WTC11 (cell line): ENCODE results near the gene TLE3. TPM values are rescaled to one million over a fixed set of nuclear protein-coding genes. Genes with fewer than 3 reads are reported as not detected.
A peak's percentile ranks its signal among the peaks of the same experiment; 100 is the strongest.

Source experiments
- ATAC-seq: fragments of 200-7000 bp; cut with Tn5 transposase; 2 replicates; pipeline ENCODE4 v1.10.0; 2021; ENCODE audit warnings: mild to moderate bottlenecking, moderate library complexity
- CTCF ChIA-PET: fragments of 300-600 bp; sonication (Branson Sonifier 250); formaldehyde crosslinking; loops from one replicate; lab custom pipeline; 2021; ENCODE audit warnings: antibody characterized with exemption; lab: Charles Lee
- POLR2A ChIA-PET: fragments of 350-600 bp; sonication (Branson Sonifier 250); formaldehyde crosslinking; loops from one replicate; lab custom pipeline; 2021; ENCODE audit warnings: antibody characterized with exemption; lab: Charles Lee
- DNase-seq: peaks from one replicate; pipeline ENCODE4 v3.0.0; 2021; ENCODE audit warnings: low spot score
- H3K27ac Mint-ChIP-seq: 2 replicates; pipeline ENCODE4 v1.8.0; 2021; ENCODE audit warnings: mixed read lengths
- H3K27me3 Mint-ChIP-seq: 2 replicates; pipeline ENCODE4 v1.8.0; 2021; ENCODE audit warnings: low read depth, mild to moderate bottlenecking, moderate library complexity, mixed read lengths
- H3K36me3 Mint-ChIP-seq: 2 replicates; pipeline ENCODE4 v1.8.0; 2021; ENCODE audit warnings: mixed read lengths
- H3K4me1 Mint-ChIP-seq: 2 replicates; pipeline ENCODE4 v1.8.0; 2022; ENCODE audit warnings: mixed read lengths
- H3K4me3 Mint-ChIP-seq: 2 replicates; pipeline ENCODE4 v1.8.0; 2021; ENCODE audit warnings: mild to moderate bottlenecking, moderate library complexity, mixed read lengths
- H3K9me3 Mint-ChIP-seq: 2 replicates; pipeline ENCODE4 v1.8.0; 2021; ENCODE audit warnings: mixed read lengths
- ATF1 ChIP-seq: sonication (generic); formaldehyde crosslinking; IDR thresholded peaks from 2 replicates; pipeline ENCODE4 v1.8.1; 2023; ENCODE audit warnings: mild to moderate bottlenecking, moderate library complexity, missing genetic modification reagents
- CBFB ChIP-seq: sonication (generic); formaldehyde crosslinking; IDR thresholded peaks from 2 replicates; pipeline ENCODE4 v1.8.1; 2022; ENCODE audit warnings: mild to moderate bottlenecking, low read depth, missing genetic modification reagents
- CREM ChIP-seq: sonication (generic); formaldehyde crosslinking; IDR thresholded peaks from 2 replicates; pipeline ENCODE4 v1.8.1; 2022; ENCODE audit warnings: mild to moderate bottlenecking, missing genetic modification reagents, moderate library complexity
- GABPB1 ChIP-seq: sonication (generic); formaldehyde crosslinking; IDR thresholded peaks from 2 replicates; pipeline ENCODE4 v1.8.1; 2023; ENCODE audit warnings: mild to moderate bottlenecking, missing genetic modification reagents
- GRHL2 ChIP-seq: fragments of 250-450 bp; sonication (Bioruptor Pico); IDR thresholded peaks from 2 replicates; pipeline ENCODE4 v1.8.0; 2022; ENCODE audit warnings: mild to moderate bottlenecking, moderate library complexity; ENCODE audit not compliant: insufficient replicate concordance, severe bottlenecking
- HMGA2 ChIP-seq: fragments of 250-450 bp; sonication (Bioruptor Pico); IDR thresholded peaks from 2 replicates; pipeline ENCODE4 v1.4.0; 2021; ENCODE audit warnings: mild to moderate bottlenecking, moderate library complexity
- JUN ChIP-seq: sonication (generic); formaldehyde crosslinking; IDR thresholded peaks from 2 replicates; pipeline ENCODE4 v1.8.0; 2023; ENCODE audit warnings: mild to moderate bottlenecking, missing genetic modification reagents
- NFATC4 ChIP-seq: fragments of 250-450 bp; sonication (Bioruptor Pico); IDR thresholded peaks from 2 replicates; pipeline ENCODE4 v1.9.0; 2021; ENCODE audit warnings: mild to moderate bottlenecking
- SMAD3 ChIP-seq: sonication (generic); formaldehyde crosslinking; IDR thresholded peaks from 2 replicates; pipeline ENCODE4 v1.8.0; 2022; ENCODE audit warnings: missing genetic modification reagents, mild to moderate bottlenecking, borderline replicate concordance
- SMAD4 ChIP-seq: sonication (generic); formaldehyde crosslinking; IDR thresholded peaks from 2 replicates; pipeline ENCODE4 v1.8.0; 2022; ENCODE audit warnings: mild to moderate bottlenecking, missing genetic modification reagents
- ZBTB21 ChIP-seq: sonication (generic); formaldehyde crosslinking; IDR thresholded peaks from 2 replicates; pipeline ENCODE4 v1.8.1; 2023; ENCODE audit warnings: mild to moderate bottlenecking, missing genetic modification reagents, borderline replicate concordance
- ZNF138 ChIP-seq: sonication (generic); formaldehyde crosslinking; conservative IDR thresholded peaks from 2 replicates; pipeline ENCODE4 v1.8.1; 2022; ENCODE audit warnings: mild to moderate bottlenecking, moderate library complexity, missing genetic modification reagents
- ZNF317 ChIP-seq: sonication (generic); formaldehyde crosslinking; IDR thresholded peaks from 2 replicates; pipeline ENCODE4 v1.8.1; 2023; ENCODE audit warnings: low read depth, mild to moderate bottlenecking, moderate library complexity, missing genetic modification reagents, borderline replicate concordance
- ZNF423 ChIP-seq: fragments of 250-450 bp; sonication (Bioruptor Pico); IDR thresholded peaks from 2 replicates; pipeline ENCODE4 v2.1.2; 2022; ENCODE audit warnings: mild to moderate bottlenecking, moderate library complexity
- total RNA-seq: library from RNA; stranded (reverse); gene quantifications from 3 replicates; pipeline ENCODE4 v1.2.3, GENCODE V29; 2021
- TF ChIP-seq, protein P1 (sequence below): sonication (generic); formaldehyde crosslinking; IDR thresholded peaks from 2 replicates; pipeline ENCODE4 v1.8.1; 2022; ENCODE audit warnings: low read depth, mild to moderate bottlenecking, moderate library complexity, missing genetic modification reagents, borderline replicate concordance
- TF ChIP-seq, protein P2 (sequence below): sonication (generic); formaldehyde crosslinking; IDR thresholded peaks from 2 replicates; pipeline ENCODE4 v1.8.1; 2023; ENCODE audit warnings: mild to moderate bottlenecking, missing genetic modification reagents, moderate library complexity
- TF ChIP-seq, protein P3 (sequence below): fragments of 250-450 bp; sonication (Bioruptor Pico); IDR thresholded peaks from 2 replicates; pipeline ENCODE4 v2.1.2; 2022; ENCODE audit warnings: mild to moderate bottlenecking, moderate library complexity
- TF ChIP-seq, protein P4 (sequence below): sonication (generic); formaldehyde crosslinking; IDR thresholded peaks from 2 replicates; pipeline ENCODE4 v1.8.1; 2022; ENCODE audit warnings: missing genetic modification reagents, borderline replicate concordance
- TF ChIP-seq, protein P5 (sequence below): sonication (generic); formaldehyde crosslinking; IDR thresholded peaks from 2 replicates; pipeline ENCODE4 v1.8.1; 2023; ENCODE audit warnings: mild to moderate bottlenecking, missing genetic modification reagents, moderate library complexity
- TF ChIP-seq, protein P6 (sequence below): sonication (generic); formaldehyde crosslinking; IDR thresholded peaks from 2 replicates; pipeline ENCODE4 v1.8.1; 2023; ENCODE audit warnings: mild to moderate bottlenecking, moderate library complexity, missing genetic modification reagents

TLE3 gene
- total RNA-seq, 1 experiment from 2014 or later: 78.7 TPM

DNA sequence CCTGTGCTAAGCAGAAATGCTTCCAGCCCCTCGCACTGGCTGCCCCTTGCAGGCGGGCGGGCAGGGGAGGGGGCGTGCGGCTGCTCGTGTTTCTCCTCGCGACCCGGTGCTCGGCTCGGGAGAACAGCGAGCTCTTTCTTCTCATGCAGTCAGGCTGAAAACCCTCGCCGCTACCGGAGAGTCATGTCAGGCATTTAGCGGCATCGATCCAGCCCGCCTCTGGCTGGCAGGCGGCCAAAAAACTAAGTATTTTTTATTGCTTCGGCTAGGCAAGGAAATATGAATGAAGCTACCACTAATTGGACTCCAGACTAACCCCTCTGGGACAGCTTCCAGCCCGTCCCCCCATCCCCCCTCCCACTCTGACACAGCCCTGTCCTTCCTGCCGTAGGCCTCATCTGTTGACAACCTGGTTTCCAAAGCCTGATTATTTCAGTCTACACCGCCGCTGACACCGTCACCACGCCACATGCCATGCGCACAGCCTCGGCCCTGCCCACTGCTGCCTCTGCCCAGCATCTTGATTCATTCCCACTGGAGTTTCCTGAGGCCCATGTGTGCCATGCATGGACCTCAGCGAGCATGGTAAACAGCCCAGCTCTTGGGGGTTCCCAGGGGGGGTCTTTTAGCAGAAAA is 35.3 kb downstream of the TLE3 start (continued):
- TF ChIP-seq, protein P1, sequence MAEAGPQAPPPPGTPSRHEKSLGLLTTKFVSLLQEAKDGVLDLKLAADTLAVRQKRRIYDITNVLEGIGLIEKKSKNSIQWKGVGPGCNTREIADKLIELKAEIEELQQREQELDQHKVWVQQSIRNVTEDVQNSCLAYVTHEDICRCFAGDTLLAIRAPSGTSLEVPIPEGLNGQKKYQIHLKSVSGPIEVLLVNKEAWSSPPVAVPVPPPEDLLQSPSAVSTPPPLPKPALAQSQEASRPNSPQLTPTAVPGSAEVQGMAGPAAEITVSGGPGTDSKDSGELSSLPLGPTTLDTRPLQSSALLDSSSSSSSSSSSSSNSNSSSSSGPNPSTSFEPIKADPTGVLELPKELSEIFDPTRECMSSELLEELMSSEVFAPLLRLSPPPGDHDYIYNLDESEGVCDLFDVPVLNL: no peak
- TF ChIP-seq ATF1 (no peak), NFATC4 (no peak), GRHL2 (no peak), HMGA2 (CRISPR knock-in tag) (no peak)

DNA sequence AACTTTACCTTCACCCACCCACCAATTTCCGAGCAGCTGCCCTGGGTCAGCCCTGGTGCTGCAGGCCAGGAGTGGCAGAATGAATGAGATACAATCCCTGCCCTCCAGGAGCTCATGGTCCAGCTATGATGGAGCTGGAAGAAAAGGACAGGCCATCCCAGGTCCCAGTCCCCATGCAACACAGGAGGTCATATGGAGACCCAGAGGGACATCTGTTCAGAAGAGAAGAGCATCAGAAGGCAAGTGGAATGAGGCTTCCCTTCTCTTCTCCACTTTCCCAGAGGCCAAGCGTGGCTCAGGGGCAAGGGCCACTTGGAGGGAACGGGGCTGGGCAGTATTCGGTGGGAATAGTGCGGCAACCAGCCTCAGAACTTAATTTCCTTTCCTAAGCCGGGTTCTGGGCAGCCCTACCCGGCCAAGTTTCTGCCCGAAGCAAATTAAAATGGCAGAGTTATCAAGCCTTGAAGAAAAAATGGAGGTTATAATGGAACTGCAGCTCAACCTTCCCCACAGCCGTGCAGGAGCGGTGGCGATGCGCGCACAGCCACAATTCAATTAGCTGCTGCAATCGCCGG is 35.9 kb downstream of the TLE3 start:
- H3K27me3 Mint-ChIP-seq: no peaks in the 10 kb centered on the region
- no peak overlapping the region for H3K27ac Mint-ChIP-seq
- TF ChIP-seq, protein P2, sequence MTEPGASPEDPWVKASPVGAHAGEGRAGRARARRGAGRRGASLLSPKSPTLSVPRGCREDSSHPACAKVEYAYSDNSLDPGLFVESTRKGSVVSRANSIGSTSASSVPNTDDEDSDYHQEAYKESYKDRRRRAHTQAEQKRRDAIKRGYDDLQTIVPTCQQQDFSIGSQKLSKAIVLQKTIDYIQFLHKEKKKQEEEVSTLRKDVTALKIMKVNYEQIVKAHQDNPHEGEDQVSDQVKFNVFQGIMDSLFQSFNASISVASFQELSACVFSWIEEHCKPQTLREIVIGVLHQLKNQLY: no peak
- TF ChIP-seq ZNF138 (CRISPR knock-in tag): no peak
- TF ChIP-seq GABPB1: no peak
- TF ChIP-seq, protein P3, sequence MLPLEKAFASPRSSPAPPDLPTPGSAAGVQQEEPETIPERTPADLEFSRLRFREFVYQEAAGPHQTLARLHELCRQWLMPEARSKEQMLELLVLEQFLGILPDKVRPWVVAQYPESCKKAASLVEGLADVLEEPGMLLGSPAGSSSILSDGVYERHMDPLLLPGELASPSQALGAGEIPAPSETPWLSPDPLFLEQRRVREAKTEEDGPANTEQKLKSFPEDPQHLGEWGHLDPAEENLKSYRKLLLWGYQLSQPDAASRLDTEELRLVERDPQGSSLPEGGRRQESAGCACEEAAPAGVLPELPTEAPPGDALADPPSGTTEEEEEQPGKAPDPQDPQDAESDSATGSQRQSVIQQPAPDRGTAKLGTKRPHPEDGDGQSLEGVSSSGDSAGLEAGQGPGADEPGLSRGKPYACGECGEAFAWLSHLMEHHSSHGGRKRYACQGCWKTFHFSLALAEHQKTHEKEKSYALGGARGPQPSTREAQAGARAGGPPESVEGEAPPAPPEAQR (CRISPR knock-in tag): no peak
- TF ChIP-seq SMAD4 (CRISPR knock-in tag): no peak
- no peak for TF ChIP-seq ZNF423
- TF ChIP-seq, protein P4, sequence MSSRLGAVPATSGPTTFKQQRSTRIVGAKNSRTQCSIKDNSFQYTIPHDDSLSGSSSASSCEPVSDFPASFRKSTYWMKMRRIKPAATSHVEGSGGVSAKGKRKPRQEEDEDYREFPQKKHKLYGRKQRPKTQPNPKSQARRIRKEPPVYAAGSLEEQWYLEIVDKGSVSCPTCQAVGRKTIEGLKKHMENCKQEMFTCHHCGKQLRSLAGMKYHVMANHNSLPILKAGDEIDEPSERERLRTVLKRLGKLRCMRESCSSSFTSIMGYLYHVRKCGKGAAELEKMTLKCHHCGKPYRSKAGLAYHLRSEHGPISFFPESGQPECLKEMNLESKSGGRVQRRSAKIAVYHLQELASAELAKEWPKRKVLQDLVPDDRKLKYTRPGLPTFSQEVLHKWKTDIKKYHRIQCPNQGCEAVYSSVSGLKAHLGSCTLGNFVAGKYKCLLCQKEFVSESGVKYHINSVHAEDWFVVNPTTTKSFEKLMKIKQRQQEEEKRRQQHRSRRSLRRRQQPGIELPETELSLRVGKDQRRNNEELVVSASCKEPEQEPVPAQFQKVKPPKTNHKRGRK (CRISPR knock-in tag): no peak
- no peak for TF ChIP-seq ZNF317 (CRISPR knock-in tag)
- TF ChIP-seq CREM: no peak
- TF ChIP-seq, protein P5, sequence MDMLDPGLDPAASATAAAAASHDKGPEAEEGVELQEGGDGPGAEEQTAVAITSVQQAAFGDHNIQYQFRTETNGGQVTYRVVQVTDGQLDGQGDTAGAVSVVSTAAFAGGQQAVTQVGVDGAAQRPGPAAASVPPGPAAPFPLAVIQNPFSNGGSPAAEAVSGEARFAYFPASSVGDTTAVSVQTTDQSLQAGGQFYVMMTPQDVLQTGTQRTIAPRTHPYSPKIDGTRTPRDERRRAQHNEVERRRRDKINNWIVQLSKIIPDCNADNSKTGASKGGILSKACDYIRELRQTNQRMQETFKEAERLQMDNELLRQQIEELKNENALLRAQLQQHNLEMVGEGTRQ (CRISPR knock-in tag): no peak
- TF ChIP-seq, protein P6, sequence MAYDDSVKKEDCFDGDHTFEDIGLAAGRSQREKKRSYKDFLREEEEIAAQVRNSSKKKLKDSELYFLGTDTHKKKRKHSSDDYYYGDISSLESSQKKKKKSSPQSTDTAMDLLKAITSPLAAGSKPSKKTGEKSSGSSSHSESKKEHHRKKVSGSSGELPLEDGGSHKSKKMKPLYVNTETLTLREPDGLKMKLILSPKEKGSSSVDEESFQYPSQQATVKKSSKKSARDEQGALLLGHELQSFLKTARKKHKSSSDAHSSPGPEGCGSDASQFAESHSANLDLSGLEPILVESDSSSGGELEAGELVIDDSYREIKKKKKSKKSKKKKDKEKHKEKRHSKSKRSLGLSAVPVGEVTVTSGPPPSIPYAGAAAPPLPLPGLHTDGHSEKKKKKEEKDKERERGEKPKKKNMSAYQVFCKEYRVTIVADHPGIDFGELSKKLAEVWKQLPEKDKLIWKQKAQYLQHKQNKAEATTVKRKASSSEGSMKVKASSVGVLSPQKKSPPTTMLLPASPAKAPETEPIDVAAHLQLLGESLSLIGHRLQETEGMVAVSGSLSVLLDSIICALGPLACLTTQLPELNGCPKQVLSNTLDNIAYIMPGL (CRISPR knock-in tag): no peak
- no peak for TF ChIP-seq ZBTB21 (CRISPR knock-in tag)
- no peak for TF ChIP-seq JUN
- TF ChIP-seq CBFB: no peak
- no peak for TF ChIP-seq SMAD3 (CRISPR knock-in tag)
- TF ChIP-seq, all 79 proteins: peak for 0
- ChIA-PET CTCF (interaction anchor here (1.2 kb wide), 1 partner anchor 49 kb away, joined by 3 read pairs; no protein-coding TSS in a partner anchor), POLR2A (no interaction called here)
- DNase-seq (peak; percentile 1), ATAC-seq (no peak)
- Mint-ChIP-seq H3K36me3 (peaks cover 41% of the 10 kb centered on the region), H3K4me1 (peaks cover 8% of the 10 kb centered on the region), H3K4me3 (no peak overlapping the region), H3K9me3 (no peaks in the 10 kb centered on the region)
